Esophagus (tissue), 2 donors: ENCODE data around the gene ZFYVE1. TPM values are rescaled to one million over a fixed set of nuclear protein-coding genes. Genes with fewer than 3 reads are reported as not detected.

ENCODE experiments used
- H3K27ac ChIP-seq, 2 donors: one replicate each; pipeline ENCODE4 v1.5.1; 2013; ENCODE audit warnings: low read depth in 2 of 2, mild to moderate bottlenecking in 2 of 2, inconsistent platforms in 1 of 2, low read length in 1 of 2, moderate library complexity in 1 of 2
- H3K27me3 ChIP-seq, 2 donors: one replicate each; pipeline ENCODE4 v1.6.1; 2013; ENCODE audit warnings: low read length in 2 of 2, control low read depth in 1 of 2, mild to moderate bottlenecking in 1 of 2; ENCODE audit not compliant: insufficient read depth in 2 of 2, control insufficient read depth in 1 of 2
- H3K36me3 ChIP-seq, 2 donors: one replicate each; pipeline ENCODE4 v1.6.1; 2013; ENCODE audit warnings: low read length in 1 of 2; ENCODE audit not compliant: control insufficient read depth in 2 of 2, insufficient read depth in 2 of 2
- H3K4me1 ChIP-seq, 2 donors: one replicate each; pipeline ENCODE4 v1.6.1; 2013; ENCODE audit warnings: low read length in 1 of 2; ENCODE audit not compliant: control insufficient read depth in 2 of 2, insufficient read depth in 2 of 2
- H3K4me3 ChIP-seq, 2 donors: one replicate each; pipeline ENCODE4 v1.5.1; 2013; ENCODE audit warnings: low read length in 2 of 2, mild to moderate bottlenecking in 2 of 2, low read depth in 1 of 2, moderate library complexity in 1 of 2
- H3K9me3 ChIP-seq, 2 donors: one replicate each; pipeline ENCODE4 v1.6.1; 2013; ENCODE audit warnings: mild to moderate bottlenecking in 2 of 2, low read depth in 1 of 2, low read length in 1 of 2, moderate library complexity in 1 of 2; ENCODE audit not compliant: control insufficient read depth in 2 of 2, insufficient read depth in 1 of 2
- WGBS, 2 donors: extraction: QIAGEN DNeasy Blood & Tissue Kit; methylation state at CpG; one replicate each; pipeline ENCODE4 v1.1.7; 2013; 5-methylcytosine and 5-hydroxymethylcytosine counted together
- polyA plus RNA-seq, 2 donors: library from polyadenylated mRNA; stranded (reverse); fragments of 200-250 nt; gene quantifications; one replicate each; pipeline ENCODE4 v1.2.3, GENCODE V29; 2013
- donor health status: healthy with polysubstance abuse.
- donor health status: Bipolar disorder and iron deficiency.

The ZFYVE1 gene
- polyA plus RNA-seq, 2 donors, result 8.2 to 9.5 TPM

DNA sequence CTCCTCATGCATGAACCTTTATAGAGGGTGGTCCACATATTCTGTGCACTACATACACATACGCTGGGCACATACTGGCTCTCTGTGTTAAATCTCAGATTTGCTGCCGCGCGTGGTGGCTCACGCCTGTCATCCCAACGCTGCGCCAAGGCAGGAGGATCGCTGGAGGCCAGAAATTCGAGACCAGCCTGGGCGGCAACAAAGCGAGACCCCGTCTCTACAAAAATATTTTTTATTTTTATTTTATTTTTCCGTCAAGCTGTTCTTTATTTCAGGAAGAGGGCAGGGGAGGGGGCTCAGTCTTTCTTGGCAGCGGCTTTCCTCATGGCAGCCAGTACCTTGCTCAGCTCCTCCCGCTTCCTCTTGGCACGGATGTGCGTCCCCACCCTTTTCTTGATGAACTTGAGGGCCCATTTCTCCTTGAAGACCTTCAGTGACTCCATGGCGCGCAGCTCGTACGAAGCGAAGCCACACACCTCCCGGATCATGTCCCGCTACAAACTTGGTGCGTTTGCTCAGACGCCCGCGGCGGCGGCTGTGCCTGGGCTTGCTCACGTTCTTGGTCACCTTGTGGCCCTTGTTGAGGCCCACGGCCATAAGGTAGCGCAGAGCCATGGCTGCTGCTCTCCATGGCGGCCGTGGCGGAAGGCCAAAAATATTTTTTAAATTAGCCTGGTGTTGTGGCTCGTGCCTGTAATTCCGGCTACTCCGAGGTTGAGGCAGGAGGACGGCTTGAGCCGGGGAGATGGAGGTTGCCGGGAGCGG is 97.4 kb downstream of the ZFYVE1 start:
- H3K27me3 ChIP-seq, result no peaks in the 10 kb centered on the region
- 93 to 96% methylated on average over 43 of the region's 43 CpGs for WGBS, 2 donors
- H3K4me1 ChIP-seq, result no peaks in the 10 kb centered on the region

DNA sequence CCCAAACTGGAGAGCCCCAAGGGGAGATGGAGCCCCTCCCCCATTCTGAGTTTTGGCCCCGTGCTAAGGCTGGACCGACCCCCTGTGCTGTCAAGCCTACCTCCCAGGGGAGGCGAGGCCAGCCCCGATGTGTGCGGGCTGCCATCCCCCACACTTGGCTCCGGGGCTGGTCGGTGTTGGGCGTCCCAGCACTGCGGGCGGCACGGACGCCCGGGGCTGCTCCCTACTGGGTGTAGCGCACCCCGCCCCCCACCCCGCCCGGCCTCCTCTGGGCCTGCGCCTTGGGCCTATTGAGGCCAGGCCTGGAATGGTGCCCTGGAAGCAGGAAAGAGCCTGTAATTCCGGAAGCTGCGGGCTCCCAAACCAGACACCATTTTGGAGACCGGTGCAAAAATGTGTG is 98.0 kb downstream of the ZFYVE1 start:
- Histone ChIP-seq H3K4me3 (no peak overlapping the region), H3K9me3 (no peaks in the 10 kb centered on the region), H3K27ac (no peak overlapping the region), H3K36me3 (no peaks in the 10 kb centered on the region), H3K4me1 (no peaks in the 10 kb centered on the region), H3K27me3 (no peaks in the 10 kb centered on the region)
- WGBS, 2 donors, result 84% methylated on average over 21 of the region's 21 CpGs

More for the DNA sequence above, 97.4 kb downstream of the ZFYVE1 start:
- no peak overlapping the region for H3K27ac ChIP-seq
- no peak overlapping the region for H3K4me3 ChIP-seq
- H3K36me3 ChIP-seq, result no peaks in the 10 kb centered on the region
- H3K9me3 ChIP-seq, result no peaks in the 10 kb centered on the region

GRCh38 chr14:72926292-72927028 is 100.4 kb downstream of the ZFYVE1 start, which contains the start of gene DCAF4:
TSS of gene DCAF4 (plus strand) at chr14:72926464. CDS start at chr14:72937979, 11,515 bp downstream.
- no peaks in the 10 kb centered on the region for H3K9me3 ChIP-seq
- peak within 1 kb of the TSS; percentile 90 to 93 for H3K27ac ChIP-seq
- WGBS, 2 donors, result 0% methylated on average over 59 of the region's 59 CpGs
- peak within 1 kb of the TSS; percentile 68 to 79 for H3K4me3 ChIP-seq
- no peaks in the 10 kb centered on the region for H3K27me3 ChIP-seq
- H3K36me3 ChIP-seq, result no peaks in the 10 kb centered on the region
- no peaks in the 10 kb centered on the region for H3K4me1 ChIP-seq

- Histone ChIP-seq H3K36me3 (no peaks in the 10 kb centered on the region), H3K27ac (peak overlapping the region in 1 of 2 donors; percentile 27), H3K4me3 (peak overlapping the region; percentile 52 to 68), H3K9me3 (no peaks in the 10 kb centered on the region), H3K4me1 (no peaks in the 10 kb centered on the region), H3K27me3 (no peaks in the 10 kb centered on the region)
- WGBS, 2 donors, result 4 to 5% methylated on average over 32 to 33 of the region's 33 CpGs
These were observed 101.1 kb downstream of the ZFYVE1 start for GRCh38 chr14:72925815-72926291.

DNA sequence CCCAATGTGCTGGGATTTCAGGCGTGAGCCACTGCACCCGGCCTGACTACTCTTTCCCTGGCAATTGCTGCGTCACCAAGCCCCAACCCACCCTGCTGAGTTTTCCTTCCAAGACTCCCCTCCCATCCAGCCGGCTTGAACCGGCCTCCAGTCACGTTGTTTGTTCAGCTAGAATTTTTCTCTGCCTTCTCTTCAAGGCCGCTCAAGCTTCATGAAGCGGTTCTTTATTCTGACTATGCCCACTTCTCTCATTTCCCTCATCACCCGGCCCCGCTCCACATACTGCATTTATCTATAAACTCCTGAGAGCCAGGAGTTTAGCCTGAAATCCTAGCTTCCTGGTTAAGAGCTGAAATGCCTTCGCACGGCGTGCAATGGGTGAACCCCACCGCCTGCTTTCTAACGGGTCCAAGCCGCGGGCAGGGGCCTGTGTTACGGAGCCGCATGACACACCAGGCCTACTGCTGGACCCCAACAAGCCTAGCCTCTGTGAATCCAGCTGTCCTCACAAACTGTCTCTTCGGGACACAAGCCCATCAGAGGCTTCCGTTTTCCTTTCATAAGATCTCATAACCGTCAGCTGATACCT is 101.6 kb downstream of the ZFYVE1 start:
- no peaks in the 10 kb centered on the region for H3K36me3 ChIP-seq
- 72 to 84% methylated on average over 22 of the region's 22 CpGs for WGBS, 2 donors
- no peaks in the 10 kb centered on the region for H3K9me3 ChIP-seq
- H3K27me3 ChIP-seq, result no peaks in the 10 kb centered on the region
- H3K4me1 ChIP-seq, result no peaks in the 10 kb centered on the region
- H3K4me3 ChIP-seq, result peak overlapping the region in 1 of 2 donors; percentile 68
- H3K27ac ChIP-seq, result no peak overlapping the region

- 55 to 60% methylated on average over 5 of the region's 5 CpGs for WGBS, 2 donors
- no peak overlapping the region for H3K4me3 ChIP-seq
- H3K27me3 ChIP-seq, result no peaks in the 10 kb centered on the region
- H3K27ac ChIP-seq, result no peak overlapping the region
- no peaks in the 10 kb centered on the region for H3K36me3 ChIP-seq
- H3K9me3 ChIP-seq, result no peaks in the 10 kb centered on the region
- H3K4me1 ChIP-seq, result no peaks in the 10 kb centered on the region
These were observed 102.6 kb downstream of the ZFYVE1 start for GRCh38 chr14:72924337-72924736.

DNA sequence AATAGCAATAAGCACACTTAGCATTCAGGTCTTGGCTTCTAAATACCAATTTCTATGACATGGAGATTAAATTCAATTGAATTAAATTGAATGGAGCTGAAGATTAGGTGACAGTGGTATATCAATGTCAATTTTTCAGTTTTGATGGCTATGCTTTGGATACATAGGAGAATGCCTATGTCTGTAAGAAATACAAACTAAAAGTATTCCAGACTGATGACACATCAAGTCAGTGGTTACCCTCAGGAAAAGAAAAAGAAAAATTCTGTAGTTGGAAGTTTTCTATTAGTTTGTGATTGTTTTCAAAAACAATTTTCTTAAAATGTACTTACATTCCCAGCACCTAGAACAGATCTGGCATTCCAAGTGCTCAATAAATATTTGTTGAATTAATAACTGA is 105.5 kb downstream of the ZFYVE1 start:
- no peaks in the 10 kb centered on the region for H3K27me3 ChIP-seq
- no peaks in the 10 kb centered on the region for H3K36me3 ChIP-seq
- no peaks in the 10 kb centered on the region for H3K9me3 ChIP-seq
- no peak overlapping the region for H3K4me3 ChIP-seq
- no peak overlapping the region for H3K27ac ChIP-seq
- H3K4me1 ChIP-seq, result no peaks in the 10 kb centered on the region

DNA sequence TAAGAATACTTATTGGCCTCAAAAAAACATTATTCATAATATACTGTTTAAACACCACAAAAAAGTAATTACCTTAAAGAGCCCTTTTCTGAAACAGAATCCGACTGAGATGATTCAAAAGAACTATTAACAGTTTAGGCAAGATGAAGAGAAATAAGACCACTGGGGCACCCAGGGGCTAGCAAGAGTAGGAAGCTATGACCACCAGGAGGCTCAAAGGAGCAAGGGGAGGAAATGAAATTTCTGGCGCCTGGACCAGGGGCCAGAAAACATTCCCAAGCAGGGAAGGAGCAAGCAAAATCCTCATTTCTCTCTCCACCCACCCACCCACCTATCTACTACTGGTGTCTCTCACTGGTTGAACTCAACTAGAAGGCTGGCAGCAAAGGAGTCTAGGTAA is 106.9 kb downstream of the ZFYVE1 start:
- Histone ChIP-seq H3K36me3 (no peaks in the 10 kb centered on the region), H3K4me3 (no peak overlapping the region), H3K27me3 (no peaks in the 10 kb centered on the region), H3K27ac (no peak overlapping the region), H3K4me1 (no peaks in the 10 kb centered on the region), H3K9me3 (no peaks in the 10 kb centered on the region)
- 79 to 82% methylated on average over 2 of the region's 2 CpGs for WGBS, 2 donors
